ENCODE measurements around the gene MRPL40.

The MRPL40 gene

DNA sequence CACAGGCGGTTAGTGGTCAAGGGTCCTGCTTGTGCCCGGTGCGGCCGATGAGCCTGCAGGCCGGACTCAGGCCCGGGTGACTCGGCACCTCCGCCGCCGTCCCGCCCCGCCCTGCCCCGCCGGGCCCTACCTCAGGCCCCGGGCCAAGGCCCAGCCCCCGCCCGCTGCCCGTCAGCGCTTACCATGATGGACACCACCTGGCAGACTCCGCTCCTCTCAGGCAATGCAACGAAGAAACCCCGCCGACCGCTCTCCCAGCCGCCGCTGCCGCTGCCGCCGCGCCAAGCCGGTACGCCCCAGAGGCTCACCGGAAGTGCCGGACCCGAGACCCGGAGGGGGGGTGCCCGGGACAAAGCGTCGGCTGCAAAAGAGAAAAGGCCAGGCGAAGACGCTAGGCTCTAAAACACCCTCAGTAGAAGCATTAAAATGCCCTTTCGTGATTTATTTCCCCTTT is 46.6 kb downstream of the MRPL40 start, which contains the start of gene UFD1:
Gene UFD1, minus strand, starts transcription at position 293 of the 454 bp plus-strand sequence. Its CDS starts 108 bp downstream, at position 185.
- Histone ChIP-seq H3K9me3 (ENCODE audit: severe bottlenecking) (no peaks in the 10 kb centered on the region), H3K27ac (peak within 1 kb of the TSS; percentile 98), H3K36me3 (peaks cover 45% of the 10 kb centered on the region), H3K4me3 (ENCODE audit: low read depth, low read length) (peak within 1 kb of the TSS; percentile 80), H3K27me3 (ENCODE audit: insufficient read depth, low read depth, severe bottlenecking) (no peaks in the 10 kb centered on the region)
- TF ChIP-seq CTCF (IDR thresholded peaks at IDR 0.05; ENCODE audit: low read depth, low read length): no peak
- DNase-seq: peak; percentile 86

DNA sequence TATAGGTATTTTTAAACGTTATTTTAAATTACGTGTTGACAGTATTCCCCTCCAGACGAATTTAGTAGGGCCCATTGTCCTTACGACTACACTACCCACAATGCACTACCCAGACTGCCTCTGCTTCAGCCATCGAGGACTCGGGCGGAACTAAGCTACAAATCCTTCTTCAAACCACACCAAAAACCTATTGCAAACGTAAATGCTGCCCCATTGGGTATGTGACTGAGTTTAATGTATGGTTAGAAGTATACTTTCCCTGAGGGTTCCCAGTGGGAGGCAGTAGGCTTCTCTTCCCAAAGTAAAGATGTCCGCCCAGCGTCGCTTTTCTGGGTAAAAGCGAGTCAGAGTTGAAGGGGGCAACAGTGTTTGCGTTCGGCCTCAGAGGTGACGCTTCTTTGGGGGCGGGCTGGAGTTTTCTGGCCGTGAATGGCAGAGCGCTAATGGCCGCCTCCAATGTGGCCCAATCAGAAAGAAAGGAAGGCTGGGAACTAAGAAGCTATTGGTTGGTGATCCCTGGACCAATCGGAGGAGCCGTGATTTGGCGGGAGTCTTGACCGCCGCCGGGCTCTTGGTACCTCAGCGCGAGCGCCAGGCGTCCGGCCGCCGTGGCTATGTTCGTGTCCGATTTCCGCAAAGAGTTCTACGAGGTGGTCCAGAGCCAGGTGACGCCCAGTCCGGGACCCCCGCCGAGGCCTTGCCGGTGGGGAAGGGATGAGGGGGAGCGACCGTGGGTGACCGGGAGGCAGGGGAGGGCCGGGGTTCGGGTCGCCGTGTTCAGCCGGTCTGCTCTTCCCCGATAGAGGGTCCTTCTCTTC is 47.2 kb downstream of the MRPL40 start, which contains the start of gene CDC45:
Gene CDC45, plus strand, starts transcription at position 566 of the 818 bp plus-strand sequence. Its CDS starts 49 bp downstream, at position 615.
- TF ChIP-seq CTCF (IDR thresholded peaks at IDR 0.05; ENCODE audit: low read depth, low read length): no peak
- Histone ChIP-seq H3K27ac (peak within 1 kb of the TSS; percentile 98), H3K4me3 (ENCODE audit: low read depth, low read length) (peak within 1 kb of the TSS; percentile 80), H3K27me3 (ENCODE audit: insufficient read depth, low read depth, severe bottlenecking) (no peaks in the 10 kb centered on the region), H3K9me3 (ENCODE audit: severe bottlenecking) (no peaks in the 10 kb centered on the region), H3K36me3 (peaks cover 45% of the 10 kb centered on the region)
- DNase-seq: peak; percentile 96

DNA sequence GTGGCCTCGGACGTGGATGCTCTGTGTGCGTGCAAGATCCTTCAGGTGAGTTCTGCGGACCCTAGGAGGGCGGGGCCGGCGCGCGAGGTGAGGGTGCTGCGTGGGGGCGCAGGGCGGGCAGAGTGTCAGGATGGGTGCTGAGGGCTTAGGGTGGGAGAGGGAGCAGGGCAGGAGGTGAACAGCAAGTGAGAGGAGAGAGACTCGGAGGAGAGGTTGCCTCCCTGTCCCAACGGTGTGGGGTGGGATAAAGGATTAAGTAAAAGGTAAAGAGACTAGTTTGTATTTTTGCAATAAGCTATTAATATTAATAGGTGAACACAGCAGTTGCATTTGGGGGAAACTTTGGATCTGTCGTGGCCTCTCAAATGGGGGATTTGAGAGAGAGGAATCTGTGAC is 47.8 kb downstream of the MRPL40 start:
- H3K9me3 ChIP-seq (ENCODE audit: severe bottlenecking): no peaks in the 10 kb centered on the region
- peaks cover 45% of the 10 kb centered on the region for H3K36me3 ChIP-seq
- no peaks in the 10 kb centered on the region for H3K27me3 ChIP-seq (ENCODE audit: insufficient read depth, low read depth, severe bottlenecking)
- TF ChIP-seq CTCF (IDR thresholded peaks at IDR 0.05; ENCODE audit: low read depth, low read length): no peak
- peak overlapping the region; percentile 98 for H3K27ac ChIP-seq
- H3K4me3 ChIP-seq (ENCODE audit: low read depth, low read length): peak overlapping the region; percentile 80
- DNase-seq: peak; percentile 18

GRCh38 chr22:19480789-19481188 is 48.4 kb downstream of the MRPL40 start:
- no peaks in the 10 kb centered on the region for H3K9me3 ChIP-seq (ENCODE audit: severe bottlenecking)
- peak overlapping the region; percentile 80 for H3K4me3 ChIP-seq (ENCODE audit: low read depth, low read length)
- H3K27ac ChIP-seq: no peak overlapping the region
- DNase-seq: no peak
- TF ChIP-seq CTCF (IDR thresholded peaks at IDR 0.05; ENCODE audit: low read depth, low read length): no peak
- no peaks in the 10 kb centered on the region for H3K27me3 ChIP-seq (ENCODE audit: insufficient read depth, low read depth, severe bottlenecking)
- H3K36me3 ChIP-seq: peaks cover 48% of the 10 kb centered on the region

DNA sequence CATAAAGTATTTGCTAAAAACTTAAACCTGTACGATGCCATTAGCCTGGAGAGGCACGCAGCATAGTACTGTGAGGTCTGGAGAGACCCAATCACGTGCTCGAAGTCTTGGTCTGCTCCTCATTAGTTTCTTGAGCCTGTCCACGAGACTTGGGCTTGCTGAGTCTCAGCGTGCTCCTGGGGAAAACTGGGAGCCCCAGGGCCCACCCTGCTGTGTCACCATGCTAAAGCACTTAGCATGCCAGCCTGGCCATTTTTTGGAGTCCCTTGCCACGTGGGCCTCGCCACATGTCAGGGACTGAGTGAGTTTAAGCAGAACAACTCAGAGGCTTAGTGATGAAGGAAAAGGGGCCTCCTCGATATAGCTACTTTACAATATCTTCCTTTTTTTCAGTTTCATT is 50.0 kb downstream of the MRPL40 start:
- no peak for TF ChIP-seq CTCF (IDR thresholded peaks at IDR 0.05; ENCODE audit: low read depth, low read length)
- Histone ChIP-seq H3K27ac (no peak overlapping the region), H3K4me3 (ENCODE audit: low read depth, low read length) (no peak overlapping the region), H3K36me3 (peaks cover 62% of the 10 kb centered on the region), H3K9me3 (ENCODE audit: severe bottlenecking) (no peaks in the 10 kb centered on the region), H3K27me3 (ENCODE audit: insufficient read depth, low read depth, severe bottlenecking) (no peaks in the 10 kb centered on the region)
- no peak for DNase-seq

Data from WERI-Rb-1 (cell line).